ENCODE data around the gene PHACTR1. TPM values are rescaled to one million over a fixed set of nuclear protein-coding genes. Genes with fewer than 3 reads are reported as not detected.

PHACTR1 gene
- total and polyA plus RNA-seq, 2 of the 4 experiments (the other 2 are of a cell fraction), result not detected

DNA sequence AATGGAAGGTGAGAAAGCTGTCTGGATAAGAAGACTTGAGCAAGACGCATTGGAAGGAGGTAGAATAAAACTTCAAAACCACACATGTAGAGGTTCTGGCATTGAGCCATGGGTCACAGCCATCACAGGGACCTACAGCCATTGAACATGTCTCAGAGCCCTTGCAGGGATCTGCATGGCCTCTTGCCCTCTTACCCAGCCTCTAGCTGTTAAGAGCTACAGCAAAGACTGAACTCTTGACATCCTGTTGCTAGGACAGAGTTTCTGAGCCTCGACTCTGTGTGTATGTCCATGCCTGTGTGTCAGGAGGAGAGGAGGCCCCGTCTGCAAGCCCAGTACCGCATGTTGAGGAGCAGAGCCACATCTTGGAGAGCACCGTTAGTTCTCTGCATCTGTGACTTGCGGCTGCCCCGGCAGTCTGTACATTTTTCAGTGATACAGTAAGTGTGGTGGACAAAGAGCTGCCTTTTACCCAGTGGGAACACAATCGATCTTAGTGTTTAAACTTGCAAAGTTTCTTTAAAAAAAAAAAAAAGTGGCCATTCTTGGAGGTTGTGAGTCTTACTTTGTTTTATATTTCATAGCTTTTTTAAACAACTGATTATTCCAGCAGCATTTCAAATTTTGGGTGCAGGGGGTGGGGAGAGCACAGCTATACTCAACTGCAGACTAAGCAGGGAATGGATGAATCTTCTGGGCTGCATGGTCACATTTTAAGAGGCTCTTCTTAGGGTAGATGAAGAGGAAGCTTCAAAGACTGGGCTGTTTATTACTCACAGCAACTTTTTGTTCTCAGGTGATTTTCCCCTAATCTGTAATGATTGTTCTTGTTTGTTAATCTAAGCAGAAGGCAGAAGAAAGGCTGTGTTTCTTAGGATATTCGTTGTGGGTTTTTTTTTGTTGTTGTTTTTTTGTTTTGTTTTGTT lies 523.2 kb downstream of the PHACTR1 start:
- 18% methylated on average over 3 of the region's 9 CpGs; no CpG with 5 or more reads in 1 of the 2 experiments for WGBS, 2 experiments (ENCODE audit: extremely low coverage in 2 of 2, insufficient read length in 1 of 2)
- Histone ChIP-seq H3K4me3 (ENCODE audit: insufficient read depth, low read depth, low read length) (no peak overlapping the region), H3K4me2 (ENCODE audit: low read depth, low read length) (no peak overlapping the region), H2AK9ac (replicated peaks; ENCODE audit: low read depth, low read length, poor library complexity) (peak overlapping the region; percentile 9), H4K20me1 (ENCODE audit: insufficient read depth, low read length) (no peaks in the 10 kb centered on the region), H3K56ac (ENCODE audit: extremely low read depth, insufficient read depth, low read length) (no peak overlapping the region), H3K9ac (ENCODE audit: low read depth, low read length) (no peak overlapping the region), H3K18ac (ENCODE audit: low read depth, low read length) (no peak overlapping the region), H3K4me1 (ENCODE audit: control insufficient read depth, insufficient read depth, low read length) (no peaks in the 10 kb centered on the region), H2BK15ac (ENCODE audit: low read depth, low read length) (no peak overlapping the region), H3K23ac (ENCODE audit: low read depth, low read length) (no peak overlapping the region), H2AK5ac (ENCODE audit: low read depth, low read length) (no peak overlapping the region), H3K79me1 (ENCODE audit: low read depth in 1 of 2, low read length in 2 of 2) (no peaks in the 10 kb centered on the region), H2AFZ (replicated peaks; ENCODE audit: low read length, poor library complexity) (no peak overlapping the region), H4K8ac (ENCODE audit: low read depth in 2 of 2, low read length in 2 of 2) (no peak overlapping the region), H3K9me1 (ENCODE audit: insufficient read depth, low read length) (no peaks in the 10 kb centered on the region), H2BK20ac (ENCODE audit: low read depth, low read length) (no peak overlapping the region), H3K27ac (ENCODE audit: insufficient read depth, low read length) (no peak overlapping the region), H3K9me3 (ENCODE audit: control insufficient read depth, insufficient read depth, low read length) (no peaks in the 10 kb centered on the region), H4K91ac (ENCODE audit: insufficient read depth, low read depth, low read length) (no peak overlapping the region), H4K5ac (ENCODE audit: low read depth, low read length) (no peak overlapping the region), H2BK5ac (ENCODE audit: low read depth, low read length, poor library complexity, severe bottlenecking) (no peak overlapping the region), H3K14ac (replicated peaks; ENCODE audit: low read depth, low read length) (no peak overlapping the region), H3K4ac (ENCODE audit: low read depth, low read length) (no peak overlapping the region), H2BK120ac (ENCODE audit: low read depth, low read length) (no peak overlapping the region), H3K36me3 (ENCODE audit: control insufficient read depth, insufficient read depth, low read length) (no peaks in the 10 kb centered on the region), H3K27me3 (ENCODE audit: control insufficient read depth, insufficient read depth, low read length) (peaks cover 1% of the 10 kb centered on the region; the same call in 1 of the 2 replicates)
- TF ChIP-seq CHD1 (IDR thresholded peaks at IDR 0.05; ENCODE audit: low read depth, low read length) (no peak), MAZ (IDR thresholded peaks at IDR 0.05; ENCODE audit: borderline replicate concordance, low read depth, low read length) (no peak), FOS (IDR thresholded peaks at IDR 0.05; ENCODE audit: low read depth, low read length) (no peak), BHLHE40 (IDR thresholded peaks at IDR 0.05; ENCODE audit: low read depth, low read length) (no peak), CEBPB (IDR thresholded peaks at IDR 0.05; ENCODE audit: low read depth, low read length) (no peak), RCOR1 (IDR thresholded peaks at IDR 0.05; ENCODE audit: insufficient replicate concordance, low read length) (no peak), MXI1 (IDR thresholded peaks at IDR 0.05; ENCODE audit: borderline replicate concordance, low read depth, low read length) (no peak), SMC3 (IDR thresholded peaks at IDR 0.05; ENCODE audit: low read depth, low read length) (no peak)
- TF ChIP-seq, protein P1, sequence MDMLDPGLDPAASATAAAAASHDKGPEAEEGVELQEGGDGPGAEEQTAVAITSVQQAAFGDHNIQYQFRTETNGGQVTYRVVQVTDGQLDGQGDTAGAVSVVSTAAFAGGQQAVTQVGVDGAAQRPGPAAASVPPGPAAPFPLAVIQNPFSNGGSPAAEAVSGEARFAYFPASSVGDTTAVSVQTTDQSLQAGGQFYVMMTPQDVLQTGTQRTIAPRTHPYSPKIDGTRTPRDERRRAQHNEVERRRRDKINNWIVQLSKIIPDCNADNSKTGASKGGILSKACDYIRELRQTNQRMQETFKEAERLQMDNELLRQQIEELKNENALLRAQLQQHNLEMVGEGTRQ (IDR thresholded peaks at IDR 0.05; ENCODE audit: low read depth, low read length), result no peak
- TF ChIP-seq, protein P2, sequence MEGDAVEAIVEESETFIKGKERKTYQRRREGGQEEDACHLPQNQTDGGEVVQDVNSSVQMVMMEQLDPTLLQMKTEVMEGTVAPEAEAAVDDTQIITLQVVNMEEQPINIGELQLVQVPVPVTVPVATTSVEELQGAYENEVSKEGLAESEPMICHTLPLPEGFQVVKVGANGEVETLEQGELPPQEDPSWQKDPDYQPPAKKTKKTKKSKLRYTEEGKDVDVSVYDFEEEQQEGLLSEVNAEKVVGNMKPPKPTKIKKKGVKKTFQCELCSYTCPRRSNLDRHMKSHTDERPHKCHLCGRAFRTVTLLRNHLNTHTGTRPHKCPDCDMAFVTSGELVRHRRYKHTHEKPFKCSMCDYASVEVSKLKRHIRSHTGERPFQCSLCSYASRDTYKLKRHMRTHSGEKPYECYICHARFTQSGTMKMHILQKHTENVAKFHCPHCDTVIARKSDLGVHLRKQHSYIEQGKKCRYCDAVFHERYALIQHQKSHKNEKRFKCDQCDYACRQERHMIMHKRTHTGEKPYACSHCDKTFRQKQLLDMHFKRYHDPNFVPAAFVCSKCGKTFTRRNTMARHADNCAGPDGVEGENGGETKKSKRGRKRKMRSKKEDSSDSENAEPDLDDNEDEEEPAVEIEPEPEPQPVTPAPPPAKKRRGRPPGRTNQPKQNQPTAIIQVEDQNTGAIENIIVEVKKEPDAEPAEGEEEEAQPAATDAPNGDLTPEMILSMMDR (conservative IDR thresholded peaks at IDR 0.05; ENCODE audit: low read depth, low read length), result no peak
- TF ChIP-seq, protein P3, sequence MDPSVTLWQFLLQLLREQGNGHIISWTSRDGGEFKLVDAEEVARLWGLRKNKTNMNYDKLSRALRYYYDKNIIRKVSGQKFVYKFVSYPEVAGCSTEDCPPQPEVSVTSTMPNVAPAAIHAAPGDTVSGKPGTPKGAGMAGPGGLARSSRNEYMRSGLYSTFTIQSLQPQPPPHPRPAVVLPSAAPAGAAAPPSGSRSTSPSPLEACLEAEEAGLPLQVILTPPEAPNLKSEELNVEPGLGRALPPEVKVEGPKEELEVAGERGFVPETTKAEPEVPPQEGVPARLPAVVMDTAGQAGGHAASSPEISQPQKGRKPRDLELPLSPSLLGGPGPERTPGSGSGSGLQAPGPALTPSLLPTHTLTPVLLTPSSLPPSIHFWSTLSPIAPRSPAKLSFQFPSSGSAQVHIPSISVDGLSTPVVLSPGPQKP (IDR thresholded peaks at IDR 0.05; ENCODE audit: borderline replicate concordance, low read depth, low read length), result no peak
- ChIA-PET CTCF (interaction anchor here (0.6 kb wide), 1 partner anchor 344 kb away, joined by 4 read pairs; no protein-coding TSS in a partner anchor), POLR2A (ENCODE audit: unreplicated experiment) (no interaction called here)
- in situ Hi-C loops (cut with MboI; ENCODE audit: low sequenced_read_pairs) (no loop called here), dilution Hi-C loops (cut with HindIII; ENCODE audit: low sequenced_read_pairs, unreplicated experiment) (no loop called here), intact Hi-C loops (cut with micrococcal nuclease) (no loop called here)
- no TSS peak for BruUV-seq (replicated peaks)
- peak; percentile 56; the same call in 1 of the 2 replicates for ATAC-seq (ENCODE audit: low read depth)
- peak; percentile 3 for DNase-seq
